ENCODE results near the gene SCAMP5.

The SCAMP5 gene

DNA sequence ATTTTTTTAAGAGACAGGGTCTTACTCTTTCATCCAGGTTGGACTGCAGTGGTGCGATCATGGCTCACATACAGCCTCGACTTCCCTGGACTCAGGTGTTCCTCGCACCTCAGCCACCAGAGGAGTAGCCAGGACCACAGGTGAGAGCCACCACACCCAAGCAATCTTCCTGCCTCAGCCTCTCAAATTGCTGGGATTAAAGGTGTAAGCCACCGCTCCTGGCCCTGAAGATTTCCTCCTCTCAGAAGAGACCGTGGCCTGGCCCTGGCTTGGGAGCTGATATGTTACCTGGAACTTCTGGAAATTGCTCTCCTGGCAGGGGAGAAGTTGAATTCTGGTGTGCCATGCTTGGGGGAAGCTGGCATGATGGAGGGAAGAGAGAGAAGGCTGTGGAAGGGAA lies 64.2 kb downstream of the SCAMP5 start:
- FAIRE-seq (no peak), DNase-seq (ENCODE audit: insufficient read length, low spot score) (no peak)
- TF ChIP-seq POLR2A (IDR thresholded peaks at IDR 0.05; ENCODE audit: low read depth, low read length), result no peak
- TF ChIP-seq SPI1 (IDR thresholded peaks at IDR 0.05; ENCODE audit: low read depth, low read length), result no peak
- no peak for TF ChIP-seq POLR2AphosphoS5 (IDR thresholded peaks at IDR 0.05; ENCODE audit: low read depth, low read length)
- no peak for TF ChIP-seq POU2F2 (IDR thresholded peaks at IDR 0.05; ENCODE audit: low read depth, low read length)
- TF ChIP-seq PAX5 (IDR thresholded peaks at IDR 0.05; ENCODE audit: insufficient read depth, low read length, severe bottlenecking), result no peak
- no peak for TF ChIP-seq TAF1 (IDR thresholded peaks at IDR 0.05; ENCODE audit: low read depth, low read length)

DNA sequence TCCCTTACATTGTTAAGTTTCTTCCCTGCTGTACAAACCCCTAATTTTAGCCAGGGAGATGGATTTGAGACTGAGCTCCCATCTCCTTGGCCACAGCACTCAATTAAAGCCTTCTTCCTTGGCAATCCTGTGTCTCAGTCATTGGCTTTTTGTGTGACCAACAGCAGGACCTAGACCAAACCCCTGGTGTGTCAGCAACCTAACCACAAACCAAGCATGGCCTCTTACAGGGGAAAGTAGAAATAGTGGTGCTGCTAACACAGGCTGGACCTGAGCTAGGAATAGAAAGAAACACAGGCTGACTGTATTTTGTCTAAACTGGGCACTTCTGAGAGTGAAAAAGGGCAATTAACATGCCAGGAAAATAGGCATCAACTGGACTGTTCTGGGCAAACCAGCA lies 65.9 kb downstream of the SCAMP5 start:
- DNase-seq (ENCODE audit: insufficient read length, low spot score) (no peak), FAIRE-seq (peak; percentile 89)
- no peak for TF ChIP-seq SPI1 (IDR thresholded peaks at IDR 0.05; ENCODE audit: low read depth, low read length)
- TF ChIP-seq POU2F2 (IDR thresholded peaks at IDR 0.05; ENCODE audit: low read depth, low read length), result no peak
- no peak for TF ChIP-seq POLR2A (IDR thresholded peaks at IDR 0.05; ENCODE audit: low read depth, low read length)
- no peak for TF ChIP-seq POLR2AphosphoS5 (IDR thresholded peaks at IDR 0.05; ENCODE audit: low read depth, low read length)
- no peak for TF ChIP-seq TAF1 (IDR thresholded peaks at IDR 0.05; ENCODE audit: low read depth, low read length)
- TF ChIP-seq PAX5 (IDR thresholded peaks at IDR 0.05; ENCODE audit: insufficient read depth, low read length, severe bottlenecking), result no peak

DNA sequence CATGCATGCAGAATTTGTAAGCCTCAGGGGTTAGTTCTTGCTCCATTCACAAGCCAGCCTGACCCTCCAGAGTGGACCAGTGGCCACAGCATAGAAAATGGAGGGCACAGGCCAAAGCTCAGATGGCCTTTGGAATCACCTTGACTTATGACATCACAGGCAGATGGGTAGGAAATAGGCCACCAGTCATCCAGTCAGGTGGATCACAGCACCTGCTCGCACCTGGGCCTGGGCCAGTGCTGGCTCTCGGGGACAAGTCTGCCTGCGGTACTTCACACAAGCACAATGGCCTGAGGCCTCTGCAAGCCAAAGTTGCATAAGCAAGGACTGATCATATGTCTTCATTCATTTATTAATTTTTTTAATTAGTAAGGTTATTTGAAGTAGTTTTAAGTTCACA lies 67.3 kb downstream of the SCAMP5 start:
- no peak for TF ChIP-seq PAX5 (IDR thresholded peaks at IDR 0.05; ENCODE audit: insufficient read depth, low read length, severe bottlenecking)
- no peak for TF ChIP-seq TAF1 (IDR thresholded peaks at IDR 0.05; ENCODE audit: low read depth, low read length)
- no peak for TF ChIP-seq POLR2A (IDR thresholded peaks at IDR 0.05; ENCODE audit: low read depth, low read length)
- no peak for TF ChIP-seq POLR2AphosphoS5 (IDR thresholded peaks at IDR 0.05; ENCODE audit: low read depth, low read length)
- no peak for TF ChIP-seq SPI1 (IDR thresholded peaks at IDR 0.05; ENCODE audit: low read depth, low read length)
- no peak for TF ChIP-seq POU2F2 (IDR thresholded peaks at IDR 0.05; ENCODE audit: low read depth, low read length)
- no peak for FAIRE-seq
- DNase-seq (ENCODE audit: insufficient read length, low spot score), result no peak

DNA sequence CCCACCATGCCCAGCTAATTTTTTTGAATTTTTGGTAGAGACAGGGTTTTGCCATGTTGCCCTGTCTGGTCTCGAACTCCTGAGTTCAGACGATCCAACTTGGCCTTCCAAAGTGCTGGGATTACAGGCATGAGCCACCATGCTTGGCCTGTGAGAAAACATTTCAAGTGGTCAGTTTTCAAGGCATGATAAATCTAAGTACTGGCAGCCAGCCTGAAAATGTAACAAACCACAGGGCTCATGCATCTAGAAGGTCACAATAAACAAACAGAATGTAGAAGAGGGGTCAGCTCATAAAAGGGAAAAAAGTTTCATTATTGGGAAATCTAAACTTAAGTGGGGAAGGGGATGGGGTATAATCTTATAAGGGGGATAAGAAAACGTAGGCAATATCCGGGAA lies 68.0 kb downstream of the SCAMP5 start:
- FAIRE-seq, result no peak
- no peak for DNase-seq (ENCODE audit: insufficient read length, low spot score)
- TF ChIP-seq TAF1 (IDR thresholded peaks at IDR 0.05; ENCODE audit: low read depth, low read length) (no peak), POU2F2 (IDR thresholded peaks at IDR 0.05; ENCODE audit: low read depth, low read length) (no peak), POLR2A (IDR thresholded peaks at IDR 0.05; ENCODE audit: low read depth, low read length) (no peak), POLR2AphosphoS5 (IDR thresholded peaks at IDR 0.05; ENCODE audit: low read depth, low read length) (no peak)

DNA sequence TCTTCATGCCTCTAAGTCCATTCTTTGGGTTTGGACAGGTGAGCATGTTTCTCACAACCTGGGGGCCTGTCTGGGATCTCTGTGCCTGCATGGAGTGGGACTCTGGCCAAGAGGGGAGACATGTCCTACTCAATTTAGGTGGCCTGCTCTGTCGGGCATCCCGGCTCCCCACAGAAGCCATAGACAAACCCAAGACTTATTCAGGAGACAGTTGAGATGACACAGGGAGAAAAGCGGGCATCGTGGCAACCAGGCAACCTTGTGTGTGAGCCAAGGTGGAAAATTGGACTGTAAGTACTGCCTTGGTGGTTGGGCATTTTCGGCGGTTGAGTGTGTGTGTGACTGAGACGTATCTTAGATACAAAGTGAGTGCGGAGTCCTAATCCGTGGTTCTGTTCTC lies 68.5 kb downstream of the SCAMP5 start:
- DNase-seq (ENCODE audit: insufficient read length, low spot score) (no peak), FAIRE-seq (no peak)
- TF ChIP-seq POLR2A (IDR thresholded peaks at IDR 0.05; ENCODE audit: low read depth, low read length) (no peak), POU2F2 (IDR thresholded peaks at IDR 0.05; ENCODE audit: low read depth, low read length) (no peak), PAX5 (IDR thresholded peaks at IDR 0.05; ENCODE audit: insufficient read depth, low read length, severe bottlenecking) (no peak), TAF1 (IDR thresholded peaks at IDR 0.05; ENCODE audit: low read depth, low read length) (no peak), SPI1 (IDR thresholded peaks at IDR 0.05; ENCODE audit: low read depth, low read length) (no peak), POLR2AphosphoS5 (IDR thresholded peaks at IDR 0.05; ENCODE audit: low read depth, low read length) (no peak)

DNA sequence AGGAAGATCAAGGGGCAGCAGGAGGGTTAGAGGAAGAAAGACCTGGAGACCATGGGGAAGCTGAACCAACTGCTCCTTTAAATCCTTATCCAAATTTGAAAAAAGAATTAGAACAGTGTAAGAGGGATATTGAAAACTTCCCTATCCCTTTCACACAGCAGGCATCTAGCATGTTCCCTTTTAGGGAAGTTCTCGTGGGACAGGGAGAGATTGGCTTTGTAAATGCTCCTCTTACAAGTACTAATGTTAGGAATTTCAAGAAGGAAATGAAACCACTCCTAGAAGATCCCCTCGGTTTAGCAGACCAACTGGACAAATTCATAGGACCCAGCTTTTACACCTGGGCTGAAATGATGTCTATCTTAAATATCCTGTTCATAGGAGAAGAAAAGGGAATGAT lies 69.5 kb downstream of the SCAMP5 start:
- FAIRE-seq (no peak), DNase-seq (ENCODE audit: insufficient read length, low spot score) (no peak)
- TF ChIP-seq POU2F2 (IDR thresholded peaks at IDR 0.05; ENCODE audit: low read depth, low read length), result no peak
- no peak for TF ChIP-seq PAX5 (IDR thresholded peaks at IDR 0.05; ENCODE audit: insufficient read depth, low read length, severe bottlenecking)
- TF ChIP-seq TAF1 (IDR thresholded peaks at IDR 0.05; ENCODE audit: low read depth, low read length), result no peak
- no peak for TF ChIP-seq SPI1 (IDR thresholded peaks at IDR 0.05; ENCODE audit: low read depth, low read length)
- TF ChIP-seq POLR2AphosphoS5 (IDR thresholded peaks at IDR 0.05; ENCODE audit: low read depth, low read length), result no peak
- no peak for TF ChIP-seq POLR2A (IDR thresholded peaks at IDR 0.05; ENCODE audit: low read depth, low read length)

DNA sequence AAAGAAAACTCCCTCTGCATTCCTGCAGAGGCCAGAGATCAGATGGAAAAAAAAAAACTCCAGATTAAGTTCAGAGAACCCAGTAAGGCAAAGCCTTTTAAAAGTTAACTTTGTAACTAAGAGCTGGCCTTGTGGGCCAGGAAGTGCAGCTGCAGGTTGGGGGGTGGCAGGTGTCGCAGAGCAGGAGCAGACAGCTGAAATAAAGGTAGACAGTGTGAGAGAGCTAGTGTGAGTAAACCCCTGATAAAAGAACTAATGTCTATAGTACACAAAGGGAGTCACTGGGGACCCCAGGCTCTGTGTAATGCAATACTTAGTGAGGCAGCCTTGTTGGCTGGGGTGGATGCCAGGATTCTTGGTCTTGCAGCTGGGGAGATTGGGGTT lies 70.1 kb downstream of the SCAMP5 start:
- no peak for TF ChIP-seq TAF1 (IDR thresholded peaks at IDR 0.05; ENCODE audit: low read depth, low read length)
- no peak for TF ChIP-seq POLR2A (IDR thresholded peaks at IDR 0.05; ENCODE audit: low read depth, low read length)
- no peak for DNase-seq (ENCODE audit: insufficient read length, low spot score)
- no peak for FAIRE-seq

DNA sequence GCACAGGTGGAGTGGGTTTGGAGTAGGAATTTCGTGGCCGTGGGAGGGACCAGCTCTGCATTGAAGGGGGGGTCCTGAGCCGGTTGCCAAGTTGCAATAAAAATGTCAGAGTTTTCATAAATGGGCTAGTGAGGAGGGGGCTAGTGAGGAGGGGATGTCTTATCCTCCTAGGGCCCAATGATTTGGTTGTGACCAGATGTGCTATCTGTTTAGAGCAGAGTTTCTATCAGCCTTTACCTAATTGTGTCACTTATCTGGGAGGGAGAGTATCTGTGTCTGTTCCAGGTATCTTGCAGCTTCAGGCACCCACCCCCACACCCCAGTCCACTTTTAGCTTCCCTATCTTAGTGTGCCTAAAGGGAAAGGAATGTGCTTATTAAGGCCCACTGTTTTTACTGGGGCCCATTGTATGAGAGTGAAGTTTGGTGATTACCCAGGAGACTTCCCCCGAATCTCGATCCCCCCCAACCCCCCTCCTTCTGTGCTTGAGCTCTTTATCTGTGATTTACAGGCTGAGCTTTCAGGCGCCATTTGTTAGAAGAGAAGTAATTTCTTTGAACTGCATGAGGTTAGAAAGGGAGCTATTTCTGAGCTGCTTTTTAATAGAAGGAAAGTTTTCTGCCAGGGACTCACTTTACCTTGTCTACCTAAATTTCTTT lies 70.6 kb downstream of the SCAMP5 start:
- DNase-seq (ENCODE audit: insufficient read length, low spot score) (no peak), FAIRE-seq (no peak)
- TF ChIP-seq TAF1 (IDR thresholded peaks at IDR 0.05; ENCODE audit: low read depth, low read length), result no peak
- no peak for TF ChIP-seq SPI1 (IDR thresholded peaks at IDR 0.05; ENCODE audit: low read depth, low read length)
- no peak for TF ChIP-seq POLR2A (IDR thresholded peaks at IDR 0.05; ENCODE audit: low read depth, low read length)
- TF ChIP-seq POU2F2 (IDR thresholded peaks at IDR 0.05; ENCODE audit: low read depth, low read length), result no peak
- no peak for TF ChIP-seq PAX5 (IDR thresholded peaks at IDR 0.05; ENCODE audit: insufficient read depth, low read length, severe bottlenecking)
- no peak for TF ChIP-seq POLR2AphosphoS5 (IDR thresholded peaks at IDR 0.05; ENCODE audit: low read depth, low read length)

DNA sequence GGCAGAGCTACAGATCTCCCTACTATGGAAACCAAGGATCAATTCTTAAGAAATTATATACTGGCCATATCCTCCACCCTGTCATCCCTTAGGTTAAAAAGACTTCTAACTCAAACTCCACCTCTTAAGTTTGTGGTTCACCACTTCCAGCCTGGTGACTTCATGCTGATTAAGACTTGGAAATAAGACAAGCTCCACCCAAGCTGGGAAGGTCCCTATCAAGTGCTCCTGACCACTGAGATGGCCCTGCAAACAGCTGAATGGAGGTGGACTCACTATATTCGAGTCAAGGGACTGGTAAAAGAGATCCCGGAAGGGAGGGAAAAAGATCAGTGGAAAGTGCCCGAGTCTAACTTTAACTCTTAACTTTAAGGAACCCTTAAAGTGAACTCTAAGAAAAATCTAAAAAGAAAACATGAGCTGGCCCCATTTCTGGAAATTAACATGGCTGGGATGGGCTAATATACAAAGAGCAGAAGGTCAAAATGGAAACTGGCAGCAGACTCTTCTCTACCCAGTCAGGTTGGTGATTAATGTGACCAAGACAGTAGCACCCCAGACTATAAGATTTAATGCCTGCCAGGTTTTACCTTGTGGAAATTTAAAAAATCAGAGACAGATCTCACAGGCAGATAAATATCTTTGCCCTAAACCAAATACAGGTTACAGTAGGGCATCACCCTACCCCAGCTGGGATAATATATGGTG lies 71.9 kb downstream of the SCAMP5 start:
- DNase-seq (ENCODE audit: insufficient read length, low spot score) (no peak), FAIRE-seq (peak; percentile 9)
- no peak for TF ChIP-seq TAF1 (IDR thresholded peaks at IDR 0.05; ENCODE audit: low read depth, low read length)
- 0 out of 2 replicates have a peak, but pooled peaks have one; percentile 36 for TF ChIP-seq POU2F2 (IDR thresholded peaks at IDR 0.05; ENCODE audit: low read depth, low read length)
- no peak for TF ChIP-seq SPI1 (IDR thresholded peaks at IDR 0.05; ENCODE audit: low read depth, low read length)
- no peak for TF ChIP-seq POLR2AphosphoS5 (IDR thresholded peaks at IDR 0.05; ENCODE audit: low read depth, low read length)
- no peak for TF ChIP-seq POLR2A (IDR thresholded peaks at IDR 0.05; ENCODE audit: low read depth, low read length)

DNA sequence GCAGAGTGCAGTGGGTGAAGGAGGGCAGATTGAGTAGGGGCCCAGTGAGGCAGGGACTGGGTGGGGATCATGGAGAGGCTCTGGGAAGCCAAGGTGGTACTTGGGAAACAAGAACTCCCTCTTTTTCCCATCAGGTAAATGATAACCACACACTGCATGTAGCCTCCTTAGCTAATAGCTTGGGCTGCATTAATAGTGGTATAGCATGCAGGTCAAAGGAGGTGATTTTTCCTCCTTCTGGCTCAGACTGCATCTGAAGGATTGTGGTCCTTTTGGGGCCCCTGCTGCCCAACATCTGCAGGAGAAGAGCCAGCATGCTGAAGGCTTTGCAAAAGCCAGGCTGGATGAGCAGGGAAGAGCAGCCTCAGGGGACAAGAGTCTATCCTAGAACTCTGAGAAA lies 73.4 kb downstream of the SCAMP5 start:
- DNase-seq (ENCODE audit: insufficient read length, low spot score) (no peak), FAIRE-seq (no peak)
- TF ChIP-seq PAX5 (IDR thresholded peaks at IDR 0.05; ENCODE audit: insufficient read depth, low read length, severe bottlenecking) (no peak), POLR2AphosphoS5 (IDR thresholded peaks at IDR 0.05; ENCODE audit: low read depth, low read length) (no peak)
